Mammary epithelial cell (primary cell): ENCODE data around the gene DERL2.

Experiments used
- EZH2 ChIP-seq: IDR thresholded peaks from 2 replicates; pipeline ENCODE4 v1.6.1; 2012; ENCODE audit warnings: low read length, inconsistent platforms, borderline replicate concordance
- TF ChIP-seq, protein P1 (sequence below), 2 donors: IDR thresholded peaks in 1 of 2; conservative IDR thresholded peaks in 1 of 2; 2 replicates each; pipeline ENCODE4 v1.5.1; 2011 to 2012; ENCODE audit warnings: inconsistent platforms in 2 of 2, low read length in 2 of 2, mild to moderate bottlenecking in 2 of 2, control low read depth in 1 of 2, low read depth in 1 of 2; ENCODE audit not compliant: insufficient read depth in 1 of 2; ENCODE audit errors: extremely low read depth in 1 of 2

- TF ChIP-seq, protein P1, sequence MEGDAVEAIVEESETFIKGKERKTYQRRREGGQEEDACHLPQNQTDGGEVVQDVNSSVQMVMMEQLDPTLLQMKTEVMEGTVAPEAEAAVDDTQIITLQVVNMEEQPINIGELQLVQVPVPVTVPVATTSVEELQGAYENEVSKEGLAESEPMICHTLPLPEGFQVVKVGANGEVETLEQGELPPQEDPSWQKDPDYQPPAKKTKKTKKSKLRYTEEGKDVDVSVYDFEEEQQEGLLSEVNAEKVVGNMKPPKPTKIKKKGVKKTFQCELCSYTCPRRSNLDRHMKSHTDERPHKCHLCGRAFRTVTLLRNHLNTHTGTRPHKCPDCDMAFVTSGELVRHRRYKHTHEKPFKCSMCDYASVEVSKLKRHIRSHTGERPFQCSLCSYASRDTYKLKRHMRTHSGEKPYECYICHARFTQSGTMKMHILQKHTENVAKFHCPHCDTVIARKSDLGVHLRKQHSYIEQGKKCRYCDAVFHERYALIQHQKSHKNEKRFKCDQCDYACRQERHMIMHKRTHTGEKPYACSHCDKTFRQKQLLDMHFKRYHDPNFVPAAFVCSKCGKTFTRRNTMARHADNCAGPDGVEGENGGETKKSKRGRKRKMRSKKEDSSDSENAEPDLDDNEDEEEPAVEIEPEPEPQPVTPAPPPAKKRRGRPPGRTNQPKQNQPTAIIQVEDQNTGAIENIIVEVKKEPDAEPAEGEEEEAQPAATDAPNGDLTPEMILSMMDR (conservative IDR thresholded peaks at IDR 0.05 in 1 of 2, IDR thresholded peaks at IDR 0.05 in 1 of 2; ENCODE audit: extremely low read depth in 1 of 2, insufficient read depth in 1 of 2, low read depth in 1 of 2, low read length in 2 of 2): peak; percentile 86 to 98
- TF ChIP-seq EZH2: no peak
Measured at GRCh38 chr17:5438716-5439445, 47.1 kb downstream of the DERL2 start, which contains the start of gene C1QBP.
